B cell (primary cell): ENCODE measurements around the gene BCAR3. TPM values are rescaled to one million over a fixed set of nuclear protein-coding genes. Genes with fewer than 3 reads are reported as not detected.

Experiments used
- ATAC-seq: fragments of 200-7000 bp; cut with Tn5 transposase; one replicate; pipeline ENCODE4 v1.10.0; 2021; ENCODE audit warnings: low read depth, mild to moderate bottlenecking, moderate number of reproducible peaks, moderate library complexity
- CTCF ChIA-PET: fragments of 350-600 bp; sonication (Branson Sonifier 250); formaldehyde crosslinking; loops from one replicate; lab custom pipeline; 2021; ENCODE audit warnings: antibody characterized with exemption, inconsistent platforms; lab: Charles Lee
- POLR2A ChIA-PET: fragments of 350-600 bp; sonication (Branson Sonifier 250); formaldehyde crosslinking; loops from one replicate; lab custom pipeline; 2021; ENCODE audit warnings: antibody characterized with exemption; lab: Charles Lee
- DNase-seq: peaks from one replicate; pipeline ENCODE4 v3.0.0; 2013
- H2AFZ ChIP-seq: 2 replicates; pipeline ENCODE4 v1.6.1; 2012; ENCODE audit warnings: mild to moderate bottlenecking, low read depth, low read length; ENCODE audit not compliant: insufficient read depth, poor library complexity, severe bottlenecking
- H3K27ac ChIP-seq, 2 donors: 1 replicate in 1 of 2; 2 replicates in 1 of 2; pipeline ENCODE4 v1.5.1; 2012 to 2013; ENCODE audit warnings: low read length in 2 of 2, mild to moderate bottlenecking in 2 of 2, moderate library complexity in 1 of 2
- H3K27me3 ChIP-seq, 4 experiments: fragments of 200-600 bp in 1 of 4; sonication (generic) in 1 of 4; replicated peaks in 1 of 4; 1 replicate in 2 of 4; 2 replicates in 2 of 4; pipeline versions ENCODE4 v1.6.1 to v1.7.0; 2013 to 2016; ENCODE audit warnings: low read length in 3 of 4, mild to moderate bottlenecking in 2 of 4, mixed read lengths in 1 of 4, moderate library complexity in 1 of 4; ENCODE audit not compliant: insufficient read depth in 4 of 4, control insufficient read depth in 3 of 4; ENCODE audit errors: control extremely low read depth in 1 of 4
- H3K36me3 ChIP-seq, 2 experiments: replicated peaks in 1 of 2; 1 replicate in 1 of 2; 2 replicates in 1 of 2; pipeline versions ENCODE4 v1.6.1 to v1.7.1; 2013; ENCODE audit warnings: low read length in 1 of 2; ENCODE audit not compliant: insufficient read depth in 2 of 2, control insufficient read depth in 1 of 2; ENCODE audit errors: control extremely low read depth in 1 of 2, extremely low read depth in 1 of 2
- H3K4me1 ChIP-seq, 2 donors: fragments of 200-600 bp in 1 of 2; sonication (generic) in 1 of 2; 1 replicate in 1 of 2; 2 replicates in 1 of 2; pipeline versions ENCODE4 v1.5.1 to v1.6.1; 2013 to 2017; ENCODE audit warnings: low read length in 2 of 2; ENCODE audit not compliant: control insufficient read depth in 2 of 2, insufficient read depth in 2 of 2
- H3K4me2 ChIP-seq: replicated peaks from 2 replicates; pipeline ENCODE3; 2012; ENCODE audit warnings: mild to moderate bottlenecking, low read depth, low read length; ENCODE audit not compliant: poor library complexity, severe bottlenecking
- H3K4me3 ChIP-seq, 5 experiments: fragments of 200-600 bp in 1 of 5; sonication (generic) in 1 of 5; 1 replicate in 3 of 5; 2 replicates in 2 of 5; pipeline versions ENCODE4 v1.5.1 to v1.7.0; 2011 to 2016; ENCODE audit warnings: low read length in 4 of 5, mild to moderate bottlenecking in 4 of 5, low read depth in 2 of 5, control low read depth in 1 of 5, moderate library complexity in 1 of 5; ENCODE audit not compliant: insufficient read depth in 1 of 5; ENCODE audit errors: control extremely low read depth in 1 of 5, extremely low read depth in 1 of 5
- H3K79me2 ChIP-seq: fragments of 200-600 bp; sonication (generic); one replicate; pipeline ENCODE4 v1.6.0; 2016; ENCODE audit warnings: low read length; ENCODE audit not compliant: control insufficient read depth, insufficient read depth
- H3K9ac ChIP-seq: fragments of 200-600 bp; sonication (generic); 2 replicates; pipeline ENCODE4 v1.6.1; 2017; ENCODE audit warnings: mild to moderate bottlenecking, low read length, moderate library complexity
- H3K9me3 ChIP-seq, 3 donors: one replicate each; pipeline versions ENCODE4 v1.6.1 to v1.7.1; 2013; ENCODE audit warnings: low read length in 2 of 3; ENCODE audit not compliant: control insufficient read depth in 2 of 3, insufficient read depth in 1 of 3; ENCODE audit errors: control extremely low read depth in 1 of 3
- H4K20me1 ChIP-seq: 2 replicates; pipeline ENCODE4 v1.6.0; 2012; ENCODE audit warnings: mild to moderate bottlenecking, low read length; ENCODE audit not compliant: insufficient read depth, control insufficient read depth, poor library complexity, severe bottlenecking
- H3K27ac Mint-ChIP-seq: one replicate; pipeline ENCODE4 v1.8.0; 2021; ENCODE audit warnings: mixed read lengths
- H3K27me3 Mint-ChIP-seq: one replicate; pipeline ENCODE4 v1.8.0; 2021; ENCODE audit warnings: mixed read lengths
- H3K4me1 Mint-ChIP-seq: one replicate; pipeline ENCODE4 v1.8.0; 2021; ENCODE audit warnings: mixed read lengths
- H3K4me3 Mint-ChIP-seq: one replicate; pipeline ENCODE4 v1.8.0; 2021; ENCODE audit warnings: mixed read lengths
- H3K9me3 Mint-ChIP-seq: one replicate; pipeline ENCODE4 v1.8.0; 2022; ENCODE audit warnings: mixed read lengths; ENCODE audit not compliant: insufficient read depth
- EZH2 ChIP-seq: IDR thresholded peaks from 2 replicates; pipeline ENCODE4 v1.6.1; 2012; ENCODE audit warnings: borderline replicate concordance, low read depth, mild to moderate bottlenecking, moderate library complexity, low read length; ENCODE audit not compliant: insufficient read depth, poor library complexity, severe bottlenecking
- WGBS: methylation state at CpG from one replicate; pipeline ENCODE4 v1.1.5; 2013; ENCODE audit warnings: missing lambda C conversion rate; ENCODE audit not compliant: insufficient coverage; 5-methylcytosine and 5-hydroxymethylcytosine counted together
- intact Hi-C: fragments of 100-400 bp; cut with micrococcal nuclease; formaldehyde crosslinking; loops from one replicate; pipeline ENCODE4 v1.10.0; 2022
- polyA plus RNA-seq: library from polyadenylated mRNA; depleted of rRNA; stranded (reverse); fragments of >200 nt; gene quantifications from 2 replicates; pipeline ENCODE4 v1.2.3, GENCODE V29; 2012
- total RNA-seq, 2 donors: library from RNA; stranded (reverse); fragments of 120-200 nt in 1 of 2; gene quantifications; 1 replicate in 1 of 2; 2 replicates in 1 of 2; pipeline versions ENCODE4 v1.2.3 to v1.2.4, GENCODE V29; 2013 to 2022
- TF ChIP-seq, protein P1 (sequence below): fragments of 200-600 bp; IDR thresholded peaks from one replicate; pipeline ENCODE4 v1.8.0; 2022; ENCODE audit warnings: antibody characterized with exemption, mild to moderate bottlenecking

BCAR3 gene
- total and polyA plus RNA-seq, 2 donors (not counting 1 experiment from before 2014, with no cell fraction given): 6.7 to 13.0 TPM

DNA sequence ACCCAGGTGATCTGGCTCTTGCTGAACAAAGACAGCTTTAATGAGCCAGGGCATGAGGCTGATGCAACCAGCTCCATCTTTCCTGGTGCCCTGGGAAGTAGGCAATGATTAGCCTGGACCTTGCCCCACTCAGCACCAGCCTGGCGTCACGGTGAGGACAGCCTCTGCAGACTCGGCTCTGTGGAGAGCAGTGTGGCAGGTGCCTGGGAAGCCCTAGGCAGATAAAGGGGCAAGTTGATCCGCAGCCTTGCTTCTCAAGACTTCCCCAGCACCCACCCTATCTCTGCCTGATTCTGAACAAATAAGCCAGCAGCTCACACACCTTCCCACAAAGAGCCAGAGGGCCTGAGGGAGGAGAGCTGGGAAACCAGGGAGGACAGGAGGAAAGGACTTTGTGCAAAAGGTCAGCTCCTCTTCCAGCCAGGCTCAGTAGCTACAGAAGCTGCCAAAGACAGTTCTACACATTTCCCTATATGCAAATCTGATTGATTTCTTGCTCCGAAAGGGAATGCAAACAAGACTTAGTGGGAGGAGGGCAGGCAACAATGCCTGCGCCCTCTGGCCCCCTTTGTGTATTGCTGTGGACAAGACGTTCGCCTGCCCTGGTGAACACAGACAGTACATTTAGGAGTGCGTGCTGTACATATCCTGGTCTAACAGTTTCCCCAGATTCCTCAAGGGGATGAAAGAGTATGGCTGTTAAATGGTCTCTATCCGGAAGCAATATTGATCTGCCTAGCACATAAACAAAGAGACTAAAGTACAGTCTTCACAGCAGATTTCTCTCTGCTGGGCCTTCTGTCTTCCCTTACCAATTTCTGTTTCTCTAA is 63.8 kb downstream of the BCAR3 start:
- no peak overlapping the region for H3K4me2 ChIP-seq
- POLR2A ChIA-PET: no interaction called here
- 92% methylated on average over 8 of the region's 10 CpGs for WGBS

More for the DNA sequence above, 63.8 kb downstream of the BCAR3 start:
- no peaks in the 10 kb centered on the region for H3K27me3 ChIP-seq
- intact Hi-C loops: no loop called here
- no peaks in the 10 kb centered on the region for H4K20me1 ChIP-seq
- H3K27me3 Mint-ChIP-seq: no peaks in the 10 kb centered on the region
- no peak overlapping the region for H3K27ac Mint-ChIP-seq
- DNase-seq: no peak
- TF ChIP-seq, protein P1, sequence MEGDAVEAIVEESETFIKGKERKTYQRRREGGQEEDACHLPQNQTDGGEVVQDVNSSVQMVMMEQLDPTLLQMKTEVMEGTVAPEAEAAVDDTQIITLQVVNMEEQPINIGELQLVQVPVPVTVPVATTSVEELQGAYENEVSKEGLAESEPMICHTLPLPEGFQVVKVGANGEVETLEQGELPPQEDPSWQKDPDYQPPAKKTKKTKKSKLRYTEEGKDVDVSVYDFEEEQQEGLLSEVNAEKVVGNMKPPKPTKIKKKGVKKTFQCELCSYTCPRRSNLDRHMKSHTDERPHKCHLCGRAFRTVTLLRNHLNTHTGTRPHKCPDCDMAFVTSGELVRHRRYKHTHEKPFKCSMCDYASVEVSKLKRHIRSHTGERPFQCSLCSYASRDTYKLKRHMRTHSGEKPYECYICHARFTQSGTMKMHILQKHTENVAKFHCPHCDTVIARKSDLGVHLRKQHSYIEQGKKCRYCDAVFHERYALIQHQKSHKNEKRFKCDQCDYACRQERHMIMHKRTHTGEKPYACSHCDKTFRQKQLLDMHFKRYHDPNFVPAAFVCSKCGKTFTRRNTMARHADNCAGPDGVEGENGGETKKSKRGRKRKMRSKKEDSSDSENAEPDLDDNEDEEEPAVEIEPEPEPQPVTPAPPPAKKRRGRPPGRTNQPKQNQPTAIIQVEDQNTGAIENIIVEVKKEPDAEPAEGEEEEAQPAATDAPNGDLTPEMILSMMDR: no peak
- TF ChIP-seq EZH2: no peak
- CTCF ChIA-PET: interaction anchor here (0.7 to 24.9 kb wide), 5 partner anchors 12 to 272 kb away, joined by 3 to 858 read pairs (median 4); no protein-coding TSS in a partner anchor
- peaks cover 0 to 2% of the 10 kb centered on the region in 2 experiments for H3K36me3 ChIP-seq
- H3K79me2 ChIP-seq: peaks cover 64% of the 10 kb centered on the region
- no peak overlapping the region for H2AFZ ChIP-seq
- no peak for ATAC-seq
- H3K4me1 Mint-ChIP-seq: peaks cover 61% of the 10 kb centered on the region
- no peak overlapping the region for H3K4me3 ChIP-seq
- no peak overlapping the region for H3K9ac ChIP-seq
- H3K9me3 Mint-ChIP-seq: no peaks in the 10 kb centered on the region
- no peaks in the 10 kb centered on the region for H3K9me3 ChIP-seq
- no peak overlapping the region for H3K27ac ChIP-seq
- peaks cover 9 to 32% of the 10 kb centered on the region in 2 donors for H3K4me1 ChIP-seq
- H3K4me3 Mint-ChIP-seq: peak overlapping the region; percentile 6
